Measurements from ENCODE around the gene PEX14. TPM values are rescaled to one million over a fixed set of nuclear protein-coding genes. Genes with fewer than 3 reads are reported as not detected.

The PEX14 gene
- total RNA-seq, 1 experiment from 2014 or later, result 27.1 TPM

DNA sequence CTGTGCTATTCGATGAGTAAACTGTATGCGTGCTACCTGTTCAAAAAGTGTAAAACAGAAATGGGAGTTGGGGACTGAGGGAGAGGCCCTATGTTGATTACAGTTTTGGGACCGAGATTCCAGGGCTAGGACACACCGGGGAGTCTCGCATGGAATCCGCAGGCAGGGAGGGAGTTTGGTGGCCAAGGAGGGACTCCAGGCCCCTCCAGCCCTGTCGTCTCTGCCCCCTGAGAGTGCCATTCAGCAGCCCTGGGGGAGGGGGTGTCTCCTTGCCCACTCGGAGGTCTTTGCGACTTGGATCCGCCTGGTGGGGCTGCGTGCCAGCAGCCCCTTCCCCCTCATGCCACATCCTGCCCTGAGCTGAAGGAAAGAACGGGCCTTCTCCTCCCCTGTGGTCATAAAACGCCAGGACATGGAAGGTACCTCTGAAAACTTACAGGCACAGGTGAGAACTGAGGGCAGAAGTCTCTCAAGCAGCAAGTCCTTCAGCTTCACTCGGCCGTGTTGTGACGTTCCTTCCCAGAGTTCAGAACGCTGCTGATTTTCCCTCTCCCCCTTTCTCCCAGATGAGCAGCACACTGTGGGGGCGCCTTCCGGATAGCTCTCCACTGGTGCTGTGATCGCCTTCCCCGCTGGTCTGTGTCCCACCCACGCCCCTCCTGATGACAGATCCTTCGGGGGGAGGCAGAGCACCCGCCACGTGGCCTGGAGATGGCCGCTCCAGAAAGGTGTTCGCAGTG lies 141.4 kb downstream of the PEX14 start:
- no peak for DNase-seq (ENCODE audit: low read depth)

DNA sequence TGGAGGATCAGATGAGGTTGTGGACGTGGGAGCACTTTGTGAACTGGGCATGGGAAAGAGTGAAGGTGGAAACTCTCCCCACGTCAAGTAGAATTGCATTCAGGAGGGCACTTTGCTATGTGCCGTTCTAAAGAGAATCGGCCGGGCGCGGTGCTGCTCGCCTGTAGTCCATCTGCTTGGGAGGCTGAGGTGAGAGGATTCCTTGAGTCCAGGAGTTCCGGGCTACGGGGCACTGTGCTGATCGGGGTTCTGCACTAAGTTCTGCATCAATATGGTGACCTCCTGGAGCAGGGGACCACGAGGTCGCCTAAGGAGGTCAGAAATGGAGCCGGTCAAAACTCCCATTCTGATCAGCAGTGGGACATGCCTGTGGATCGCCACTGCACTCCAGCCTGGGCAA lies 141.9 kb downstream of the PEX14 start:
- DNase-seq (ENCODE audit: low read depth), result no peak

DNA sequence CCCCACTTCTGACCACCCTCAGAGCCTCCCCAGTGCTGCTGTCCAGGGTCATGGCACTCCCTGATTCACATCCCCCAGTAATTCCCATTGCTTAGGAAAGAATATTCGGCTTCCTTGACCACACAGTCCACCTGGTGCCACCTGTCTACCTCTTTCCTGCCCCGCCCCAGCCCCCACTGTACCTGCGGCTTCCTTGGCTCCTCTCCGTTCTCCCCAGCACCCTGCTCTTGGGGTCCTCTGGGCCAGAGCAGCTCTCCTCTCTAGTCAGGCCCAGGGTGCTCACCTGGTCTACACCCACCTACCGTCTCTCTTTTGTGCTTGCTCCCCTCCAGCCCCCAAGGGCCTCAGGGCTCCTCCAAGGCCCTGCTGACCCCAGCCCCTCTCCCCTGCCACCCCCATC lies 142.6 kb downstream of the PEX14 start:
- no peak for DNase-seq (ENCODE audit: low read depth)

DNA sequence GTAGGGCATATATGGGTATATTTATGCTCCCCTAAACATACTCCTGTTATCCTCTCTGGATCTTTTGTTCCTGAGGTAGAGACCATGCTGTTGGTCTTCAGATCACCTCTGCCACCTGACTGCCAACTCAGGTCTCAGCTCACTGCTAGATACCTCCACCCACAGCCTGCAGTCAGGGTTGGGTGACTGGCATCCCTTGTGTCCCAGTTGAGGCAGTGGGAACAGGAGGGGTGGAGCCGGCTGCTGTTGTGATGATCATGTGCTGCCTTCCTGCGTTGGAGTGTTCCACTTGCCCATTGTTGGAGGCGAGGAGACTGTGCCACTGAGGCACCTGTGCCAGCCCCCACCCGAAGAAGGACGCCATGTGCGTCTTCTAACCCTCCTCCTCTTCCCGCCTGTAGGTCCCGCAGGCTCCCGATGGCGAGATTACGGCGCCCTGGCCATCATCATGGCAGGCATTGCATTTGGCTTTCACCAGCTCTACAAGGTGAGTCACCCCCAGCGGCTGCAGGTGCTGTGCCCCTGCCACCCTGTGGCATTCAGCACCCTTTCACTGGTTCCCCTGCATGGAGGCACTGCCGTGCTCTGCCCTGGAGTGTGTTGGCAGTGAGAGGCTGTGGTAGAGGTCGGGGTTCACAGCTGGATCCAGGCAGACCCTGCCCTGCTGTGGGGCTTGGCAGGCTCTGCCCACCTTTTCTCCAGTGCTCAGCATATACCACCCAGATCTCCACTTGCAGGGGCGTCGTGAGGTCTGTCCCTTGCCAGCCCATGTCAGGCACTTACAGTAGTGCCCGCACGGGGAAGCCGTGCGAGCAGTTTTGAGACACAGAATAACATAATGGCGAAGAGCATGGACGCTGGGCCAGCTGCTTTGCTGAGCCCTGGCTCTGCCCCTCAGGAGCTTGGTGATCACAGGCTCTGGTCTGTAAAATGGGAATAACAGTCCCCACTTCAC lies 143.5 kb downstream of the PEX14 start:
- no peak for DNase-seq (ENCODE audit: low read depth)

DNA sequence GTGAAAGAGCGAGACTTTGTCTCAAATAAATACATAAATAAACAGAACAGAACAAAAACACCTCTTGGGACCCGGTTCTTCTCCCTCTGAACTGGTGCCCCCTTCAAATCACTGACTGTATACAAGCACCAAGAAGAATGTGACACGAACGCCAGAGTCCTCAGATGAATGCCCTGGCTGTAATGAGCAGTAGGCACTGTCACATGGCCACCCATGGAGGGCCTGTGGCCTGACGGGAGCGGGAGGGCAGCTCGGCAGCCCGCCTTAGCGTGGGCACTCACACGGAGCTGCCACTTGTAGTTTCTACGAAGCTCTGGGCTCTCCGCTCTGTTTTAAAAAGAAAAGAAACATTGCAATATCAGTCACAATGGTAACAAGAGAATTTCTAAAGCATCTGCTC lies 146.0 kb downstream of the PEX14 start:
- DNase-seq (ENCODE audit: low read depth), result no peak

DNA sequence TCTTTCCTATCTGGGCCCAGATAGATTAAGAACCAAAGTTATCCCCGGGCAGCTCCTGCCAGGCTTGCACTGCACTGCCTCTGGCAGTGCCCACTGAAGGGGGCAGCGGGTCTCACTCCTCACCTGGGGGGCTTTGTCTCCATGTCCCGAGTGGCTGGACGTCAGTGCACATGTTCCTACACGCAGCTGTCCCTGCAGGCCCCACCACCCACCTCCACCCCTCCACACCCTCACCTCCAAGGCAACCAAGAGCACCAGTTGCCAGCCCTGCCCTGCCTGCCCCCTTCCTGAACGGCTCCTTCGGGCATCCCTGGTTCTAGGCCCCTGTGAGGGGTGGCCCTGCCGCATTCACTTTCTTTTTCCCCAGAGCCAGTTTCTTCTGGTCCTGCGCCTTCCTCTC lies 147.2 kb downstream of the PEX14 start:
- no peak for DNase-seq (ENCODE audit: low read depth)

DNA sequence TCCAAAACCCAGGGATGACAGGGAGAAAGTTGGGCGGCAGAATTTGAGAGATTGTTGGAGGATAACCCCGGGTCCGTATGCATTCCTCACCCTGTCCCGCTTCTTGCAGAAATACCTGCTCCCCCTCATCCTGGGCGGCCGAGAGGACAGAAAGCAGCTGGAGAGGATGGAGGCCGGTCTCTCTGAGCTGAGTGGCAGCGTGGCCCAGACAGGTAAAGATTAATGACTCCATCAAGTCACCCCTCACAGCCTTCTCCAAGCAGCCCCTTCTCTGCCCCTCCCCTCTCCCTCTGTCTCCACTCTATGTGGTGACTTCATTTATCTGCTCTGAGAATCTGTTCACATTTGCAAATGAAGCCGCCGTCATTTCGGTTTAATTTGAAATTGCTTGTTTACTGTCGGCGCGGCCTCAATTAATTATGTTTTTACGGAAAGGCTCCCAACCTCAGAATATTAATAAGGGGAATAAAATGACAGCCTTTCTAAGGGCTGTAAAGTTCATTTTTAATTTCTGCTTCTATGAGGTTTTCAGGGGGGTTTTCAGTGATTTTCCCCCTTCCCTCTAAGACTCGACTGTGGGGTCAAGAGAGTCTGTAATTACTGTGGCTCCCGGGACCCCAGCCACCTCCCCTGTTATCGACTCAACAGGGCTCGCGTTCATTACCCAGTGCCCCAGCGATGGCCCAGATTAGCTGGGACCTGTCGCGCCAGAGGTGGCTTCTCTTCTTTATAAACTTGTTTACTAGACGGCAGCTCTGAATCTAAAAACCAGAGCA lies 148.3 kb downstream of the PEX14 start:
- DNase-seq (ENCODE audit: low read depth), result no peak

DNA sequence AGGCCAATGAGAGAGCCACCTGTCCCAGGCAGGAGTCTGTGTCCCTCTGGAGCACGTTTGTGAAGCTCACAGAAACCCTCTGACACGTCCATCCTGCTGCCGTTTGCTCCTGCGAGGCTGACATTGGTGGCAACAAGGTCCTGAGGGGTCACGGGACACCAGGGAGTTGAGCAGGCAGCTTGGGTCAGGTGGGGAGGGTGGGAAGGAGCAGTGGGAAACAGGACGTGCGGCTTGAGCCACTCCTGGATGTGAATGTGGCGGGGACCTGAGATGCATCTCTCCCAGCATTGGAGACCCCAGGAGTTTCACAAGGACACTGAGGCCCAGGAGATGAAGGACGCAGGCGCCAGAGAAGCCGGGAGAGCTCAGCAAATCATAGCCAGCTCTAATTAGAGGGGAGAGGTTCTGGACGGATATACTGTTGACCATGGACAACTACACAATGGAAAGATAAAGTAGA lies 149.0 kb downstream of the PEX14 start:
- DNase-seq (ENCODE audit: low read depth), result no peak

DNA sequence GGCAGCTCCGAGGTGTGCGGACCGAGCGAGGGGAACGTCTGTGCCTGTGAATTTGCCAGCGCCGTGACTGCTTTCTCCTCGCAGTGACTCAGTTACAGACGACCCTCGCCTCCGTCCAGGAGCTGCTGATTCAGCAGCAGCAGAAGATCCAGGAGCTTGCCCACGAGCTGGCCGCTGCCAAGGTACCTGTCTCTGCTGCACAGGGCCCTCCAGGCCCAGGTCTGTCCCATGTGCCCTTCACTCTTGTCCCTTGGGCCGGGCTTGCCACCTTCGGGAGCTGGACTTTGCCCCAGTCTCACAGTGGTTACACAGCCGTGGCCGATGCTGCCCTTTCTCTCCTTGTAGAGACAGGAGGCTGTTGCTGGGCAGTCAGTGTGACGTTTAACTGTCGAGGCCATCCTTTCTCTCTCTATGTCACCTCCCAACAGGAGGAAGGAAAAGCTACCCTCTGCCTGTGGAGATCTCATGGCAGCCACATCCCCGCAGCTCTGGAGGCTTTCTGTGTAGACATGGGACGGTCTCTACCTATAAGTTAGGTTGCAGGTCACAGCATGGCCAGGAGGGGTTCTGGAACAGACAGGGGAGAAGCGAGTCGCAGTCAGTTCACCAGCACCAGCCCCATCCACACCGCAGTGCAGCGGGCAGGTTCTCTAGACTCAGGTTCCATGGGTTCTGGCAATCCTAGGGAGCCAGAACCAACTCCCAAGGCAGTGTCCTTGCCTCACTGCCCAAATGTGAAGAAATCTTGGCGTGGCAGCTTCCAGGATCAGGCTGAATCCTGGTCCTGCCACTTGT lies 149.7 kb downstream of the PEX14 start:
- no peak for DNase-seq (ENCODE audit: low read depth)

DNA sequence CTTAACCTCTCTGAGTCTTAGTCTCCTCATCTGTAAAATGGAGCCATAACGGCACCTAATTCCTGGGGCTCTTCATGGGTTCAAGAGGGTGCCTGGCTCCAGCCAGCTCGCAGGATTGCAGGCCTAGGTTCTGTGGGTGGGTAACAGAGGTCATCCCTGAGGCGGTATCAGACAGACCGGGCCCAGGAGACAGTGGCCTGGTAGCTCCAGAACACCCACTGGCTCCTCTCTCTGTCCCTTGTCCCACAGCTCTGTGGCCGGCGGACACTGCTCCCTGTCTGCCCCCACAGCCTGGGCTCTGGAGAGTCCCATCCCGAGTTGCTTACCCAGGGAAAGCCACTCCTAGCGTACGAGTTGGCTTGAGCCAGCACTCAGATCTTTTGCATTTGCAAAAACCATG lies 150.3 kb downstream of the PEX14 start:
- no peak for DNase-seq (ENCODE audit: low read depth)

DNA sequence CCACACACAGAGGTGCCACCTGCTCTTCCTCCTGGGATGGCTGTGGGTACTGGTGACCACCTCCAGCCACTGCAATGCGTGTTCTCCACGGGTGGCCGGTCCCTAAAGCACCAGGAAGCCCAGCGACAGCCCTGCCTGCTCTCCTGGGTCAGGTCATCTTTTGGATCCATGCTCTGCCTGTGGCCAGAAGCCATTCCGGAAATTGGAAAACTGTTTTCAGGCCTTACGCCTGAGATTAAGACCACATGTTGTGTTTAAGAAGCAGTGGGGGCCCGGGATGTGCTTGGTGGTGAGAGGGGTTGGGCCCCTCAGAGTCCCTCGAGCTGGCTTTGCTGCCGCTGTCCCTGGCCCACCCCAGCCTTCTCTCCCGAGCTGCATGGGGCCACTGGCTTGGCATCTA lies 150.8 kb downstream of the PEX14 start:
- no peak for DNase-seq (ENCODE audit: low read depth)

DNA sequence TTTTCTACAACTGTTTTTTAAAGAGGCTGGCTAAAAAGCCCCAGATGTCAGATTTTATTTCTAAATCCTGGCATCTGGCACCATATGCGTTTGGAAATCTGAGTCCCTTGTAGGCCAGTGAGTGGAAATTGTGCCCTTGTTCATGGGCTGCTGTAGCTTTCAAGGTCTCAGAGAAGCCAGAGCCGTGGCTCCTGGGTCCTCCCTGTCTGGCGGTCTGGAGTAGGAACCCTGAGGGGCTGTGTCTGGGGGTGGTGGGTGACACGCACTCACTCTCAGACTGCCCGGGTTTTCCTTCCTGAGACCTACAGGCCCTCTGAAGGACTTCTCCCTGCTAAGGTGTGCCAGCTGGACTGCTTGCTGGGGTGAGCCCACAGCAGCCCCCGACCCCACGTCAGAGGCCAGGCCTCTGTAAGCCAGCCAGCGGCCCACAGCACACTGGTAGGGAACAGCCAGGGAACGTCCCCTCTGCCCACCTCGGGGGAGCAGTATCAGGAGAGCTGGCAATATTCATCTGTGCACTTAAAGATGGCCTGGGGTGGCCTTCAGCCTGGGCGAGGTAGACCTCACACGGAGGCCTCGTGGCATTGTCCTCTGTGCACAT lies 151.5 kb downstream of the PEX14 start:
- DNase-seq (ENCODE audit: low read depth), result no peak

DNA sequence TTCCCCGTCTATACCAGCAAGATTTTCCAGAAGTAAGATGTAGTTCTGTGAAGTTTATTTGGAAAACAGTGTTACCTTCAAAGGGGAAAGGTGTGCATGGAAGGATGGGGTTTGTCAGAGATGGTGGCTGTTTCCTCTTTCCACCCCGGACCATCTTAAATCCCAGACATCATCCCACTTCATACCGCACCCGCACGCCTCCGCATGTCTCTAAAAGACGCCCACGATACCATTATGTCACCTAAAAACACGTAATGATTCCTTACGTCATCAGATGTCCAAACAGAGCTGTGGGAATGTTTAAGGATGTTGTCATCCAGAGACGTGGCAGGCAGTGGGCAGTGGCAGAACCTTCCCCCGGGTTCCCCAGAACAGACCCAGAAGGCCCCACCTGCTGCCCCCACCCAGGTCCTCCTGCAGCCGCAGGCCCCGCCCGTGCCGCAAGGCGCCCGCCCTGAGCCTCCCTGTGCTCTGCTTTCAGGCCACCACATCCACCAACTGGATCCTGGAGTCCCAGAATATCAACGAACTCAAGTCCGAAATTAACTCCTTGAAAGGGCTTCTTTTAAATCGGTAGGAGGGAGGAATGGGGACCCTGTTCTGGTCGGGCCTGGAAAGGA lies 152.2 kb downstream of the PEX14 start:
- no peak for DNase-seq (ENCODE audit: low read depth)

DNA sequence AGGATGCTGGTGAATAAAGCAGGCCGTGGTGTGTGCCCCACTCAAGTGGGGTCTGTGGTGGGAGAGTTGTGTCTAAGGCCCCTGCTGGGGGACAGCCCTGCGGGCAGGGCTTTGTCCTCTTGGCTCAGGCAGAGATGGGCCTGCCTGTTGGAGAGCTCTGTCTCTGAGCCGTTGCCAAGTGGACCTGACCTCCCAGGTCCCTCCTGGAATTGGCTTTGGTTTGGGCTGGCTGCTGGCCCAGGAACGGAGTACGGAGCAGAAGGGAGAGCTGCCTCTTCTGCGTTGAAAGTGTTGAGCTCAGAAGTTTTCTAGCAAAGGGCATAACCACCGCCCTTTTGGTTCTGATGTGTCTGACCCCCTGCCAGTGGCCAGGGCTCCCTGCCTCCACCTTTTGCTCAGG lies 153.9 kb downstream of the PEX14 start:
- no peak for DNase-seq (ENCODE audit: low read depth)

DNA sequence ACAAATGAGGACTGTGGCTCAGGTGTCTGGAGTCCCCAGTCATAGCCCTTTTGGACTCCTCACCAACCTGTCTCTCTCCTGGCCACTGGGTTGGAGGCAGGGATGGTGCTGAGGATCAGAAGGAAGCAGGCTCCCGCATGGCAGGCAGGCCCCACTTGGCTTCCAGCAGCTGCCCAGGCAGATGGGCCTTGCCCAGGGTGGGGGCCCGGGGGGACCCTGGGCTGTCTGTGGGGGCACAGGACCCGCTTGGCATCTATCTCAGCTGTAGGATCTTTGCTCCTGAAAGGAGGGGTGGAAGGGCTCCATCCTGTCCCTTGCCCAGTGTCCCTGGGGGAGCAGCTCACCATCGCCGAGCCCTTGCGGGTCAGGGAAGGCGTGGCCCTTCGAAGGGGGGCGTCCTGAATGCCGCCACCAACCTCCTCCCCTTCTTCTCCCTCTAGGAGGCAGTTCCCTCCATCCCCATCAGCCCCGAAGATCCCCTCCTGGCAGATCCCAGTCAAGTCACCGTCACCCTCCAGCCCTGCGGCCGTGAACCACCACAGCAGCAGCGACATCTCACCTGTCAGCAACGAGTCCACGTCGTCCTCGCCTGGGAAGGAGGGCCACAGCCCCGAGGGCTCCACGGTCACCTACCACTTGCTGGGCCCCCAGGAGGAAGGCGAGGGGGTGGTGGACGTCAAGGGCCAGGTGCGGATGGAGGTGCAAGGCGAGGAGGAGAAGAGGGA lies 154.5 kb downstream of the PEX14 start:
- no peak for DNase-seq (ENCODE audit: low read depth)

DNA sequence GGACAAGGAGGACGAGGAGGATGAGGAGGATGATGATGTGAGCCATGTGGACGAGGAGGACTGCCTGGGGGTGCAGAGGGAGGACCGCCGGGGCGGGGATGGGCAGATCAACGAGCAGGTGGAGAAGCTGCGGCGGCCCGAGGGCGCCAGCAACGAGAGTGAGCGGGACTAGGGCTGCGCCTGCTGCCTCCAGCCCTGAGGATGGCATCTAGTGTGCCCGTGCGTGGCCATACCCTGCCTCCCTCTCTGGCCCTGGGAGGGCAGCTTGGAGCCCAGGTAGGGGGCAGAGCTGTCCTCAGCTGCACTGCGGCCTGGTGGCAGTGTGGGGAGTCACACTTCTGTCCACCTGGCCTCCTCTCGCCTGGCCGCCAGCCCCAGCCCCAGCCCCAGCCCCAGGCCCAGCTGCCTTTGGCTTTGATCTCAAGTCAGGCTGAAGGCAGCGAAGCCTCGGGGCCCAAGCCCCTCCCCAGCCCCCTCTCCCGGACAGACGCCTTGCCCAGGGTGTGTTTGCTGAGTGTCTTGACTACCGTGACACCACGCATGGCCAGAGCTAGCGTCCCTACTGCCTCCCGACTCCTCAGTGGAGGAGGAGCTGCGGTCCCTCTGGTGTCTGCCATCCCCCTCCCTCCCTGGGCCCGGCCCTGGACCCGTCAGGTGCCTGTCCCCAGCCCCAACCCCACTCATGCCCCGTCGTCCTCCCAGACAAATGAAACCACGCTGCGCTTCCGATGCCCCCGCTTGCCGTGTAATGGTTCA lies 155.2 kb downstream of the PEX14 start:
- no peak for DNase-seq (ENCODE audit: low read depth)

DNA sequence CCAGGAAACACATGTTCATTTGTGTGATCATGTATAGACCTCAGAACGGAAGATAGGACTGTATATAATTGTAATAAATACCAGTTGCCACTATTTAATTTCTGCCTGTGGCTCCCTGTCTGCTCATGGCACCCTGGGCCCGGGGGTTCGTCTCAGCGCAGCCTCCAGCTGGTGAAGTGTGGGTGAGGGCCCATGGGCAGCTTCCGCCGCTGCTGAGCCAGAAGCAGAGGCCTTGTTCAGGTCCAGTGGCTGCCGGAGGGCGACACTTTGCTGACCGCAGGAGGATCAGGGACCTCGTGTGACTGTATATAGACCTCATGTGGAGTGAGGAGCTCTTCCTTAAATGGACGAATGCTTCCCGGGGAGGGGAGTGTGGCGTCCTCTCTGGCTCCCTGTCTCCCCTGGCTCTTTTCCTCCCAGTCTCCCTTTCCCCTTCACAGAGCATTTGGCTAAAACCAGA lies 155.9 kb downstream of the PEX14 start:
- DNase-seq (ENCODE audit: low read depth), result no peak

DNA sequence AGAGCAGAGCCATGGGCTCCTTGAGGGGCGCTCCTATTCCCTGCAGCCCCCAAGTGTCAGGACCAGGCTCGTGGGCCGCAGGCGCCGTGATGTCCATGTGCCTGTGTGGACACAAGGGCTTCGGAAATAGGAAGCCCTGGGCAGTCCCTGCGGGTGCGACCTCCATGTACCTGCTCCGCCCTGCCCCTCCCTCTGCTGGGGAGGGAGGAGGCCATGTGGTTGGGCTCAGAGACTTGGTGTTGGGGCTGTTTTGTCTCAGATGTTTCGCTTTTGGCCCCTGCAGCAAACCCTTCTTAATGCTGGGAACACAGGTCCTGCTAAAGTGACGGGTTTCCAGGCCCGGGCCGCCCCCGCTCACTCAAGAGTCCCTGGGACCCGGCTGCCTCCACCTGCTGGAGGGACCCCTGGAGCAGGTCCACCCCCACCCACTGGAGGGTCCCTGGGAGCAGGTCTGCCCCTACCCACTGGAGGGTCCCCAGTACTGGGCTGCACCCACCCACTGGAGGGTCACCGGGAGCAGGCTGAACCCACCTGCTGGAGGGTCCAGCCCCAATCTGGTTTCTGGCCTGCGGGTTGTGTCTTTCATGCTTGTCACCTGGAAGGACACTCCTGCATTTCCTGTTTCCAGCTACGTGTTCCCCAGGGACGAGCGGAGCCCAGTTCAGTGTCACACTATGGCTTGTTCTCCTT lies 156.5 kb downstream of the PEX14 start:
- no peak for DNase-seq (ENCODE audit: low read depth)
